HepG2 (cell line): ENCODE measurements around the gene ST8SIA6.

Experiments used
- BHLHE40 ChIP-seq: IDR thresholded peaks from 2 replicates; pipeline ENCODE4 v1.6.1; 2011; ENCODE audit warnings: low read length, improper control_type of control experiment
- ETV6 ChIP-seq: sonication (generic); formaldehyde crosslinking; conservative IDR thresholded peaks from 2 replicates; pipeline ENCODE4 v1.4.0; 2020; ENCODE audit warnings: missing genetic modification reagents
- FOXK2 ChIP-seq: fragments of 450-650 bp; IDR thresholded peaks from 2 replicates; pipeline ENCODE4 v1.6.1; 2016
- GMEB1 ChIP-seq: sonication (generic); formaldehyde crosslinking; IDR thresholded peaks from 2 replicates; pipeline ENCODE4 v1.5.1; 2020; ENCODE audit warnings: missing genetic modification reagents, mild to moderate bottlenecking, borderline replicate concordance
- NONO ChIP-seq, 2 experiments: fragments of 450-650 bp in 1 of 2; sonication (generic) in 1 of 2; formaldehyde crosslinking in 1 of 2; IDR thresholded peaks in 1 of 2; conservative IDR thresholded peaks in 1 of 2; 2 replicates each; pipeline versions ENCODE4 v1.6.1 to v1.8.0; 2017 to 2022; ENCODE audit warnings: mild to moderate bottlenecking in 1 of 2, missing genetic modification reagents in 1 of 2, moderate library complexity in 1 of 2
- ZNF260 ChIP-seq: sonication (generic); formaldehyde crosslinking; IDR thresholded peaks from 2 replicates; pipeline ENCODE4 v1.4.0; 2020; ENCODE audit warnings: missing genetic modification reagents, low read depth, mild to moderate bottlenecking, borderline replicate concordance
- ZNF768 ChIP-seq: sonication (generic); formaldehyde crosslinking; IDR thresholded peaks from 2 replicates; pipeline ENCODE4 v1.4.0; 2020; ENCODE audit warnings: missing genetic modification reagents
- TF ChIP-seq, protein P1 (sequence below): sonication (generic); formaldehyde crosslinking; IDR thresholded peaks from 2 replicates; pipeline ENCODE4 v1.4.0; 2020; ENCODE audit warnings: missing genetic modification reagents

GRCh38 chr10:17453373-17454091 is 863 bp downstream of the ST8SIA6 start:
- TF ChIP-seq GMEB1 (CRISPR knock-in tag) = no peak
- no peak for TF ChIP-seq NONO (IDR thresholded peaks at IDR 0.05)
- TF ChIP-seq NONO (CRISPR knock-in tag; conservative IDR thresholded peaks at IDR 0.05) = no peak
- TF ChIP-seq ZNF260 (CRISPR knock-in tag) = no peak
- no peak for TF ChIP-seq FOXK2
- TF ChIP-seq BHLHE40 = no peak
- no peak for TF ChIP-seq ETV6 (CRISPR knock-in tag)
- no peak for TF ChIP-seq ZNF768 (CRISPR knock-in tag)
- TF ChIP-seq, protein P1, sequence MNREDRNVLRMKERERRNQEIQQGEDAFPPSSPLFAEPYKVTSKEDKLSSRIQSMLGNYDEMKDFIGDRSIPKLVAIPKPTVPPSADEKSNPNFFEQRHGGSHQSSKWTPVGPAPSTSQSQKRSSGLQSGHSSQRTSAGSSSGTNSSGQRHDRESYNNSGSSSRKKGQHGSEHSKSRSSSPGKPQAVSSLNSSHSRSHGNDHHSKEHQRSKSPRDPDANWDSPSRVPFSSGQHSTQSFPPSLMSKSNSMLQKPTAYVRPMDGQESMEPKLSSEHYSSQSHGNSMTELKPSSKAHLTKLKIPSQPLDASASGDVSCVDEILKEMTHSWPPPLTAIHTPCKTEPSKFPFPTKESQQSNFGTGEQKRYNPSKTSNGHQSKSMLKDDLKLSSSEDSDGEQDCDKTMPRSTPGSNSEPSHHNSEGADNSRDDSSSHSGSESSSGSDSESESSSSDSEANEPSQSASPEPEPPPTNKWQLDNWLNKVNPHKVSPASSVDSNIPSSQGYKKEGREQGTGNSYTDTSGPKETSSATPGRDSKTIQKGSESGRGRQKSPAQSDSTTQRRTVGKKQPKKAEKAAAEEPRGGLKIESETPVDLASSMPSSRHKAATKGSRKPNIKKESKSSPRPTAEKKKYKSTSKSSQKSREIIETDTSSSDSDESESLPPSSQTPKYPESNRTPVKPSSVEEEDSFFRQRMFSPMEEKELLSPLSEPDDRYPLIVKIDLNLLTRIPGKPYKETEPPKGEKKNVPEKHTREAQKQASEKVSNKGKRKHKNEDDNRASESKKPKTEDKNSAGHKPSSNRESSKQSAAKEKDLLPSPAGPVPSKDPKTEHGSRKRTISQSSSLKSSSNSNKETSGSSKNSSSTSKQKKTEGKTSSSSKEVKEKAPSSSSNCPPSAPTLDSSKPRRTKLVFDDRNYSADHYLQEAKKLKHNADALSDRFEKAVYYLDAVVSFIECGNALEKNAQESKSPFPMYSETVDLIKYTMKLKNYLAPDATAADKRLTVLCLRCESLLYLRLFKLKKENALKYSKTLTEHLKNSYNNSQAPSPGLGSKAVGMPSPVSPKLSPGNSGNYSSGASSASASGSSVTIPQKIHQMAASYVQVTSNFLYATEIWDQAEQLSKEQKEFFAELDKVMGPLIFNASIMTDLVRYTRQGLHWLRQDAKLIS (CRISPR knock-in tag) = no peak
